ENCODE results near the gene RUNX3.
"Not testable (repeated sequence)": the region's sequence is repeated elsewhere in the genome, so short reads cannot be mapped to it uniquely, and the experiment has no call there.

RUNX3 gene

GRCh38 chr1:24917327-24918074, 12.6 kb downstream of the RUNX3 start:
- Mint-ChIP-seq H3K9me3 (no peaks in the 10 kb centered on the region), H3K27me3 (no peaks in the 10 kb centered on the region), H3K4me1 (peaks cover 61% of the 10 kb centered on the region), H3K4me3 (no peak overlapping the region), H3K36me3 (peaks cover 8% of the 10 kb centered on the region), H3K27ac (peak overlapping the region; percentile 80)

DNA sequence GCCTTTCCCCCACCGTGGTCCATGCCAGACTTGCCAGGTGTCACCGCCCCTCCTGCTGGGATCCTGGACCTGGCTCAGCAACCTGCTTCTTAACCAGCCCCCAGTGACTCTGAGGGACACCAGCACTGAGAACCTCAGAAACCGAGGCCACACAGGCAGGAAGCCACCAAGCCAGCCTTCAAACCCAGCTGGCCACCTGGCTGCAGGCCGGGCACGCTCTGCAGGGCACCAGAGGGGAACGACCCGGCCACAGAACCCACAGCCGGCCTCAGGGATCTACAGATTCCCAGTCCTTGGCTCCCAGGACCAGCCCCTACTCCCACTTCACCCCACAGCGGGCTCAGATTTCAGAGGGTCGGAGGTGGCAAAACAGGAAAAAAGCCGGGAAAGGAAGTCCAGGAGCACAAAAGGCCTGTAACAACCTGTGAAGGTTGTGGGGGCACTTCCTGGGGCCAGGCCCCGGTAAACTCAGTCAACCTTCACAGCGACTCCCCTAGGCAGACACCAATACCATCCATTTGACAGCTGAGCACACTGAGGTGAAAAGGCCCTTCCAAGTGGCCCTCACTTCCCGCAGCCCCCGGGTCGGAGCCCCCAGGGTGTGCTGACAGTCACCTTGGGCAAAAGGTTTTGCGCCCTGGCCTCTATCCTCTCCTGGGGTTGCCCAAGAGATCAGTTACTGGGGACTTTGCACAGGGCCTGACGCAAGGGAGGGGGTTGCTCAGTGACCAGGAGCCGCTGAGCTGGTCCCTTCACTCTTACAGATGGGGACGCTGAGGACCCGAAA, 14.1 kb downstream of the RUNX3 start:
- Mint-ChIP-seq H3K4me3 (no peak overlapping the region), H3K27me3 (no peaks in the 10 kb centered on the region), H3K36me3 (peaks cover 8% of the 10 kb centered on the region), H3K9me3 (no peaks in the 10 kb centered on the region), H3K27ac (no peak overlapping the region), H3K4me1 (peaks cover 62% of the 10 kb centered on the region)

DNA sequence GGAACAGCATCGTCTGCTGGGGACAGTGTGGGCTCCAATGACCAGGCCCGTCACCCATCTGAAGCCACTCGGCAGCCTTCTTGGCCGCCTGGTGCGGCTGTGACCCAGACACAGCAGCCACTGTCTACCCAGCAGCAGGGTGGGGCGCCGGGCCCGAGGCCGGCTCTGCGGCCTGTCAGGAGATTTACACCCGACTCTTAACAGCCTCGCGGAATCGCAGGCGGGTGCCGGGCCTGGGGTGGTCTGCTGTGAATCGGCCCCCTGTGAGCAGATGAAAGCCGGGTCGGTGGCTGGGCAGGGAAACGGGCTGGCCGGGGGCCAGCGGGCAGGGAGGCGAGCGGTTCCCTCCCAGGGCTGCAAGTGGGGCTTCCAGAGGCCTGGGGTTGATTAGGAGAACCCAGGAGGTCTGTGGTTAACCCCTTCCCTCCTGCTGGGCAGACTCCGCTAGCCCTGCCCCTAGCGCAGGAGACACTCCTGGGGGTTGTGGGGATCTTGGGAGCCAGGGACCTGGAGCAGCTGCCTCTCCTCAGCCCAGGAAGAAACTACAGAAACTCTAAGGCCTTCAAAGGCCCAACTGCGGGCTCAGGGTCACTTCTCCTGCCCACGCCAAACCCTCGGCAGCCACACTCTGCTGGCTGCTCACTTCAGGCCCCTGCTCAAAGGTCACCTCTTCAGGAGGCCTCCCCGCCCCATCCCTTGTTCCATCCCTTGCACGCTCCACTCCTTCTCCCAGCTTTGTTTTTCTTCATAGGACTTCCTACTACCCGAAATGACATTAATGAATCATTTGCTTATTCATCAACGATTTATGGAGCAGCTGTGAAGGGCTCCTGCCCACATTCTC, 15.6 kb downstream of the RUNX3 start:
- H3K4me1 Mint-ChIP-seq = peaks cover 54% of the 10 kb centered on the region
- H3K27me3 Mint-ChIP-seq = no peaks in the 10 kb centered on the region
- no peak overlapping the region for H3K4me3 Mint-ChIP-seq
- peak overlapping the region; percentile 80 for H3K27ac Mint-ChIP-seq
- H3K36me3 Mint-ChIP-seq = peaks cover 11% of the 10 kb centered on the region
- H3K9me3 Mint-ChIP-seq = no peaks in the 10 kb centered on the region

DNA sequence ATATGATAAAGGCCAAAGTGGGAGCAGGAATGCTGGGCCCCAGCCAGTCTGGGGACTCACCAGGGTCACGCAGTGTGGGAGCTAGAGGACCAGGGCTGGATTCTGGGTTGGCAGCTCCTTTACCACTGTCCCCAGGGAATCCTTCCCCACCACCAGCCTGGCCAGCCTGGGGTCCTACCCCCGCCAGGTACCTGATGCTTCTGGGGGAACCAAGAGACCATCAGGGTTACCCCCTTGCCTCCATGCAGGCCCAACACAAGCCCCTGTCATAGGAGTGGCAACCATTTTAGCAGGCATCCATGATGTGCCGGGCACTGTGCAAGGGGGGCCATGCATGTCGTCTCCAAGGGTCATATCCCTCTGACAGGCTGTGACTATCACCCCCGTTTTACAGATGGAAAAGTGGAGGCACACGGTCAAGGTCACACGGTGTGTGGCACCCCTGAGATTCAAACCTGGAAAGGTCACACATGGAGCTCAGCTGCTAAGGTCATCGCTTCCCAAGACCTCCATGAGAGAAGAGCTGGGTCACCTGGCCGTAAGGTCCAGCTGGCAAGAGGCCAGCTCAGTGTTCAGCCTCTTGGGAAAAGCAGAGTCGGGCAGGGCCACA, 16.4 kb downstream of the RUNX3 start:
- Mint-ChIP-seq H3K27ac (no peak overlapping the region), H3K27me3 (no peaks in the 10 kb centered on the region), H3K36me3 (peaks cover 13% of the 10 kb centered on the region), H3K9me3 (no peaks in the 10 kb centered on the region), H3K4me1 (peaks cover 55% of the 10 kb centered on the region), H3K4me3 (no peak overlapping the region)

DNA sequence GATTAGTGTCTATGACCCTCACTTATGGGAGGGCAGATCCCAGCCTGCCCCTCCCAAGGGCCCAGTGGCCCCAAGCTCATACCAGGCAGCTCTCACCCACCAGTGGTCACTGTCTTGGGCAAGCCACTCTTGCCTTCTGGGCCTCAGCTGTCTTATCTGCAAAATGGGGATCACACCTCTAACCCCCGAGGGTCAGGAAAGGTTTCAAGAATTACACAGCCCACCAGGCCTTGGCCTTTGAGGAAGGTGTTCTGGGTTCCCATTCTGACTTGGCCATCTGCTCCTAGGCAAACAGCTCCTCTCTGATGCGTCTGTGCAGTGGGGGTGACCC, 16.8 kb downstream of the RUNX3 start:
- peaks cover 51% of the 10 kb centered on the region for H3K4me1 Mint-ChIP-seq
- H3K9me3 Mint-ChIP-seq = no peaks in the 10 kb centered on the region
- peaks cover 12% of the 10 kb centered on the region for H3K36me3 Mint-ChIP-seq
- H3K27me3 Mint-ChIP-seq = no peaks in the 10 kb centered on the region
- H3K4me3 Mint-ChIP-seq = no peak overlapping the region
- no peak overlapping the region for H3K27ac Mint-ChIP-seq

DNA sequence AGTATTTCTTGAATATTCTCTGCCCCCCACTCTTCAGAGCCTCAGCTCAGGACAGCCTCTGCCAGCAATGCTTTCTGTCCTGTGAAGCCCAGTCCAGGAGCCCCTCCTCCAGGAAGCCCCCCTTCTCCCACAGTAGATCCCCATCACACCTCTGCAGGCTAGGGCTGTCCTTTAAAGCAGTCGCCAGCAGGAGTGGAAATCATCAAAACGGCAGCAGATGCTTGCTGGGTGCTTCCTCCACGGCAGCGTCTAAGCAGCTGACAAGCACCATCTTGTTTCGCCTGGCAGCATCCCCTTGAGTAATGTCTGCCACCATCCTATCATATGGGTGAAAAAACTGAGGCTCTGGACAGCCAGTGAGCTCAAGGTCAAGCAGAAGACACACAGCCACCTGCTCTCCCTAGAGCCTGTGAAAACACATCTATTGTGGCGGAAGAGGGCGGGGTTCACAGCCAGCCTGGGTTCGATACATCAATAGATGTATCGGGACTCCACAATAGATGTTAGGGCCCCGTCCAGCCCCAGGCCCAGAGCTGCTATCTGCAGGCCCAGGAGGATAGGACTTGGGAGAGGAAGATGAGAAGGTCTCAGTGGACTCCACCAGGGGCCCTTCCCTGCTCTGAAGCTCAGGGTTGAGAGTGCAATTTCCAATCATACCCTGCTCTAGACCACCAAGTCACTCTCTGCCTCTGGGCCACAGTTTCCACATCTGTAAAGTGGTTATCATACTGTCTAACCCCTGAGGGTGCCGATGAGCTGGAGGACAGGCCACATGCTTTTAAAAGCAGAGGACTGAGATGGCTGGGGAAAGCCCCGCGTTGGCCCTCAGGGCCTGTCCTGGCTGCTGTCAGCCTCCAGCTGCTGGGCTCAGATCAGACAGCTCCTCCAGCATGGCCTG, 17.5 kb downstream of the RUNX3 start:
- Mint-ChIP-seq H3K9me3 (no peaks in the 10 kb centered on the region), H3K4me1 (peaks cover 54% of the 10 kb centered on the region), H3K27ac (peak overlapping the region; percentile 77), H3K27me3 (no peaks in the 10 kb centered on the region), H3K36me3 (peaks cover 10% of the 10 kb centered on the region), H3K4me3 (no peak overlapping the region)

DNA sequence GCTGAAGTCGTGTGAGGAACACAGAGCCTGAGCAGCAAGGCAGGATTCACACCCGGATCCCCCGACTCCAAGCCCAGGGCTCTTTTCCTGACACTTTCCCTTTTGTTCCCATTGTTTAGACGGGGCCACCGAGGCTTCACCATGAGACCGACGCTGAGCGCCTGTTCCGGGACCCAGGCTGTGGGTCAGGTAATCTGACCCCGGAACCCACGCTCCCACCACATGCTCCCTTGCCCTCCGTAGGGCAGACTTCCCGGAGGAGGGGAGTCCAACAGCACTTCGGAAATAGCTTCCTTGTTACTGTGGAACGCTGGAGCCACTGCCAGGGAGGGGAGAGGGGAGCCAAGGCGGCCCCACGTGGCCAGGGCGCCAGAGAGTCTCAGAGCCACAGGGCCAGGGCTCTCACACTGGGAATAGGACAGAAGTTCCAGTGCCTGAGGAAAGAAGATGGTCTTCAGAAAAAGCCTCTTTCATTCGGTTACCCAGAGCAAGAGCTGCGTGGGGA, 18.4 kb downstream of the RUNX3 start:
- Mint-ChIP-seq H3K9me3 (no peaks in the 10 kb centered on the region), H3K27ac (peak overlapping the region; percentile 77), H3K4me1 (peaks cover 51% of the 10 kb centered on the region), H3K36me3 (peaks cover 10% of the 10 kb centered on the region), H3K4me3 (peak overlapping the region; percentile 47), H3K27me3 (no peaks in the 10 kb centered on the region)

GRCh38 chr1:24910751-24911650, 19.1 kb downstream of the RUNX3 start:
- Mint-ChIP-seq H3K4me3 (peak overlapping the region; percentile 47), H3K36me3 (peaks cover 10% of the 10 kb centered on the region), H3K27ac (peak overlapping the region; percentile 66), H3K9me3 (no peaks in the 10 kb centered on the region), H3K27me3 (no peaks in the 10 kb centered on the region), H3K4me1 (peaks cover 51% of the 10 kb centered on the region)

DNA sequence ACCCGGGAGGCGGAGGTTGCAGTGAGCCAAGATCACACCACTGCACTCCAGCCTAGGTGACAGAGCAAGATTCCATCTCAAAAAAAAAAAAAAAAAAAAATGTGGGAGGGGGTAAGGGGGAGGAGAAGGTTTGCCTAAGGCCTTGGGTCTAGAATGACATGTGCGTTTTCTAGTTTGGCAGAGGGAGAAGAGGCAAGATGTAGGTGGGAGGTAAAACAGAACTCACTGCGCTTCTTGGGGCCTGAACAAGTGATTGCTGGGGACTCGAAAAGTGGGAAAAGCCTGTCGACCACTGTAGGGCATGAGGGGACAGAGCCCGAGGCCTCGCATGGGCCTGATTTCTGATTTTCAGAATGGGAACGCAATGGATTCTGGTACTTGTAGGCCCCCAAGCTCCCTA, 19.9 kb downstream of the RUNX3 start:
- Mint-ChIP-seq H3K4me1 (peaks cover 48% of the 10 kb centered on the region), H3K27ac (no peak overlapping the region), H3K9me3 (no peaks in the 10 kb centered on the region), H3K27me3 (no peaks in the 10 kb centered on the region), H3K4me3 (no peak overlapping the region), H3K36me3 (peaks cover 10% of the 10 kb centered on the region)

DNA sequence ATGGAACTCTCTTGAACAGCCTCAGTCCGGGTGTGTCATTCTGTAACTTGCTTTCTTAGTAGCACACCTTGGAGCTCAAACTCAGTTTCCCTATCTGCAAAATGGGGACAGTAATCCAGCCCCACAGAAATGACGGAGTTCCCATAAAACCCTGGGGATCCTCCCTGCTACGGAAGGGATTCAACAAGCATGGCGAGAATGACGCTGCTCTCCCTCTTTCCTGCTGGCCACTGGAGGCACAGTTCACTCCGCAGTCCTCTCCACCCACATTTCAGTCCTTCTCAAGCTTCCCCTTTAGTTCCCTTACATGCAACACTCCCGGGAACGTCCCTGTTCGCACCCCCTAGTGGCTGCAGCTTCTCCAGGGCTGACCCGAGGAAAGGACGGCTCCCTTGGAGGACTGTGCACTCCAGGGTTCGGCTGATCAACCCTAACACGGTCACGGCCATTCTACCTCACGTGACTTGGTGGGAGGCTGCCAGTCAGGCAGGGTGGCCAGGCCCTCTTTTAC, 20.6 kb downstream of the RUNX3 start:
- Mint-ChIP-seq H3K27ac (peak overlapping the region; percentile 72), H3K4me3 (no peak overlapping the region), H3K27me3 (no peaks in the 10 kb centered on the region), H3K9me3 (no peaks in the 10 kb centered on the region), H3K4me1 (peaks cover 42% of the 10 kb centered on the region), H3K36me3 (peaks cover 8% of the 10 kb centered on the region)

- peak overlapping the region; percentile 41 for H3K27ac Mint-ChIP-seq
- H3K9me3 Mint-ChIP-seq = no peaks in the 10 kb centered on the region
- peaks cover 39% of the 10 kb centered on the region for H3K4me1 Mint-ChIP-seq
- no peaks in the 10 kb centered on the region for H3K27me3 Mint-ChIP-seq
- H3K4me3 Mint-ChIP-seq = no peak overlapping the region
- peaks cover 8% of the 10 kb centered on the region for H3K36me3 Mint-ChIP-seq
These were observed 21.4 kb downstream of the RUNX3 start for GRCh38 chr1:24908591-24909259.

DNA sequence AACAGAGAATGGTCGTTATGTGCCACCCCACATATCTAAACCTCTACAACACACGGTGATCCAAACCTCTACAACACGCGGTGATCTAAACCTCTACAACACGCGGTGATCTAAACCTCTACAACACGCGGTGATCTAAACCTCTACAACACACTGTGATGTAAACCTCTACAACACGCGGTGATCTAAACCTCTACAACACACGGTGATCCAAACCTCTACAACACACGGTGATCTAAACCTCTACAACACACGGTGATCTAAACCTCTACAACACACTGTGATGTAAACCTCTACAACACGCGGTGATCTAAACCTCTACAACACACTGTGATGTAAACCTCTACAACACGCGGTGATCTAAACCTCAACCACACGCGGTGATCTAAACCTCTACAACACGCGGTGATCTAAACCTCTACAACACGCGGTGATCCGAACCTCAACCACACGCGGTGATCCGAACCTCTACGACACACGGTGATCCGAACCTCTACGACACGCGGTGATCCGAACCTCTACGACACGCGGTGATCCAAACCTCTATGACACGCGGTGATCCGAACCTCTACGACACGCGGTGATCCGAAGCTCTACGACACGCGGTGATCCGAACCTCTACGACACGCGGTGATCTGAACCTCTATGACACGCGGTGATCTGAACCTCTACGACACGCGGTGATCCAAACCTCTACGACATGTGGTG, 22.3 kb downstream of the RUNX3 start:
- peak overlapping the region; percentile 24 for H3K27ac Mint-ChIP-seq
- H3K4me1 Mint-ChIP-seq = peaks cover 35% of the 10 kb centered on the region
- not testable (repeated sequence) for H3K36me3 Mint-ChIP-seq, H3K4me3 Mint-ChIP-seq, H3K27me3 Mint-ChIP-seq, H3K9me3 Mint-ChIP-seq
